Endothelial cell of umbilical vein (primary cell): ENCODE measurements around the gene RBPJL. TPM values are rescaled to one million over a fixed set of nuclear protein-coding genes. Genes with fewer than 3 reads are reported as not detected.

Experiments
- BruUV-seq: library from RNA; stranded (reverse); fragments of 400-500 nt; replicated peaks from 2 replicates; lab custom pipeline; 2021; lab: Mats Ljungman, UMichigan
- CTCF ChIA-PET: fragments of 300-600, 350-600 bp; sonication (Branson Sonifier 250); formaldehyde crosslinking; loops from one replicate; lab custom pipeline; 2021; ENCODE audit warnings: antibody characterized with exemption, inconsistent platforms; lab: Charles Lee
- POLR2A ChIA-PET: fragments of 300-600, 350-600 bp; sonication (Branson Sonifier 250); formaldehyde crosslinking; loops from one replicate; lab custom pipeline; 2021; ENCODE audit warnings: antibody characterized with exemption, inconsistent platforms; lab: Charles Lee
- DNase-seq: peaks from one replicate; pipeline ENCODE4 v3.0.0-alpha.2; 2011; ENCODE audit warnings: low read depth, low spot score
- FAIRE-seq: peaks from 2 replicates; lab custom pipeline; 2011; peaks lifted over from hg19 to GRCh38; lab: Jason Lieb, UNC
- H2AFZ ChIP-seq: 2 replicates; pipeline ENCODE4 v1.6.0; 2012; ENCODE audit warnings: low read depth, low read length, control low read depth, inconsistent platforms
- H3K27ac ChIP-seq: 2 replicates; pipeline ENCODE4 v1.5.1; 2011; ENCODE audit warnings: low read depth, mild to moderate bottlenecking, control low read depth, low read length, moderate library complexity; ENCODE audit not compliant: insufficient read depth
- H3K27me3 ChIP-seq, 2 experiments: 2 replicates each; pipeline versions ENCODE4 v1.6.0 to v1.6.1; 2011; ENCODE audit warnings: low read length in 2 of 2, mixed read lengths in 1 of 2; ENCODE audit not compliant: control insufficient read depth in 2 of 2, insufficient read depth in 2 of 2
- H3K36me3 ChIP-seq, 2 experiments: 2 replicates in 1 of 2; 3 replicates in 1 of 2; pipeline ENCODE4 v1.5.1; 2011; ENCODE audit warnings: low read length in 2 of 2, mild to moderate bottlenecking in 1 of 2, moderate library complexity in 1 of 2; ENCODE audit not compliant: control insufficient read depth in 2 of 2, insufficient read depth in 2 of 2; ENCODE audit errors: extremely low read depth in 1 of 2
- H3K4me1 ChIP-seq: 3 replicates; pipeline ENCODE4 v1.5.1; 2011; ENCODE audit warnings: mild to moderate bottlenecking, low read length; ENCODE audit not compliant: control insufficient read depth, insufficient read depth; ENCODE audit errors: extremely low read depth
- H3K4me2 ChIP-seq: 2 replicates; pipeline ENCODE4 v1.6.1; 2011; ENCODE audit warnings: low read length, control low read depth, mixed read lengths; ENCODE audit not compliant: insufficient read depth
- H3K4me3 ChIP-seq, 3 experiments: fragments of 200-600 bp in 1 of 3; sonication (generic), shearing (Covaris generic) in 1 of 3; replicated peaks in 1 of 3; 2 replicates each; pipeline ENCODE4 v1.5.1; 2011 to 2016; ENCODE audit warnings: control low read depth in 3 of 3, low read length in 3 of 3, mild to moderate bottlenecking in 2 of 3, inconsistent platforms in 1 of 3, low read depth in 1 of 3, moderate library complexity in 1 of 3; ENCODE audit not compliant: insufficient read depth in 1 of 3
- H3K79me2 ChIP-seq: 2 replicates; pipeline ENCODE4 v1.6.0; 2012; ENCODE audit warnings: low read length, inconsistent platforms; ENCODE audit not compliant: control insufficient read depth, insufficient read depth
- H3K9ac ChIP-seq: replicated peaks from 2 replicates; pipeline ENCODE3; 2011; ENCODE audit warnings: low read length, control low read depth; ENCODE audit not compliant: insufficient read depth; ENCODE audit errors: extremely low read depth
- H3K9me1 ChIP-seq: replicated peaks from 3 replicates; pipeline ENCODE4 v1.6.0; 2011; ENCODE audit warnings: mild to moderate bottlenecking, low read length; ENCODE audit not compliant: control insufficient read depth, insufficient read depth; ENCODE audit errors: extremely low read depth
- H3K9me3 ChIP-seq: replicated peaks from 2 replicates; pipeline ENCODE4 v1.5.1; 2012; ENCODE audit warnings: low read length, inconsistent platforms; ENCODE audit not compliant: control insufficient read depth, insufficient read depth
- H4K20me1 ChIP-seq: replicated peaks from 2 replicates; pipeline ENCODE3; 2011; ENCODE audit warnings: mild to moderate bottlenecking, low read length; ENCODE audit not compliant: control insufficient read depth, insufficient read depth; ENCODE audit errors: extremely low read depth
- EZH2 ChIP-seq: IDR thresholded peaks from 2 replicates; pipeline ENCODE4 v1.6.1; 2012; ENCODE audit warnings: borderline replicate concordance, low read depth, mild to moderate bottlenecking, moderate library complexity, low read length, inconsistent platforms; ENCODE audit not compliant: severe bottlenecking
- FOS ChIP-seq: IDR thresholded peaks from 2 replicates; pipeline ENCODE4 v1.6.1; 2011; ENCODE audit warnings: mild to moderate bottlenecking, low read length, moderate library complexity, borderline replicate concordance; ENCODE audit not compliant: insufficient read depth
- GATA2 ChIP-seq: IDR thresholded peaks from 2 replicates; pipeline ENCODE4 v1.7.0; 2011; ENCODE audit warnings: low read depth, mild to moderate bottlenecking, moderate library complexity, mixed read lengths, low read length; ENCODE audit not compliant: insufficient read length, insufficient read depth
- JUN ChIP-seq: IDR thresholded peaks from 2 replicates; pipeline ENCODE4 v1.6.1; 2011; ENCODE audit warnings: borderline replicate concordance, low read depth; ENCODE audit not compliant: insufficient read length, insufficient read depth
- MYC ChIP-seq: IDR thresholded peaks from one replicate; pipeline ENCODE4 v1.6.1; 2011; ENCODE audit warnings: mild to moderate bottlenecking, low read depth, low read length
- POLR2A ChIP-seq: IDR thresholded peaks from 2 replicates; pipeline ENCODE4 v1.6.1; 2012; ENCODE audit warnings: low read depth, mild to moderate bottlenecking, control low read depth, low read length
- POLR2AphosphoS5 ChIP-seq: IDR thresholded peaks from 2 replicates; pipeline ENCODE4 v1.6.1; 2012; ENCODE audit warnings: low read depth, mild to moderate bottlenecking, control low read depth, low read length, moderate library complexity; ENCODE audit not compliant: insufficient read depth
- dilution Hi-C: fragments of 300-500 bp; cut with MboI; formaldehyde crosslinking; loops from one replicate; pipeline ENCODE4 v1.15.0; 2019; ENCODE audit warnings: low sequenced_read_pairs; ENCODE audit not compliant: extremely low pct_ligation_motif_present
- intact Hi-C: fragments of 100-400 bp; cut with micrococcal nuclease; formaldehyde crosslinking; loops from one replicate; pipeline ENCODE4 v1.10.0; 2022
- polyA plus RNA-seq, 4 experiments: library from polyadenylated mRNA; depleted of rRNA in 3 of 4; stranded (reverse) in 3 of 4; unstranded in 1 of 4; fragments of >200 nt; gene quantifications; 2 replicates each; pipeline versions ENCODE4 v1.2.1 to v1.2.3, GENCODE V29; 2011 to 2012; ENCODE audit warnings: missing spikeins in 1 of 4
- total RNA-seq: library from RNA; stranded (reverse); gene quantifications from 2 replicates; pipeline ENCODE4 v1.2.3, GENCODE V29; 2021
- TF ChIP-seq, protein P1 (sequence below): IDR thresholded peaks from 2 replicates; pipeline ENCODE4 v1.6.1; 2011; ENCODE audit not compliant: insufficient read depth, insufficient read length
- TF ChIP-seq, protein P2 (sequence below), 2 donors: IDR thresholded peaks; 1 replicate in 1 of 2; 2 replicates in 1 of 2; pipeline ENCODE4 v1.5.1; 2011; ENCODE audit warnings: low read length in 2 of 2, mild to moderate bottlenecking in 2 of 2, moderate library complexity in 2 of 2, control low read depth in 1 of 2, inconsistent platforms in 1 of 2, low read depth in 1 of 2; ENCODE audit not compliant: insufficient read depth in 1 of 2; ENCODE audit errors: extremely low read depth in 1 of 2

Gene RBPJL
- total and polyA plus RNA-seq, 2 donors (not counting 3 experiments of a cell fraction or from before 2014, with no cell fraction given), result not detected

DNA sequence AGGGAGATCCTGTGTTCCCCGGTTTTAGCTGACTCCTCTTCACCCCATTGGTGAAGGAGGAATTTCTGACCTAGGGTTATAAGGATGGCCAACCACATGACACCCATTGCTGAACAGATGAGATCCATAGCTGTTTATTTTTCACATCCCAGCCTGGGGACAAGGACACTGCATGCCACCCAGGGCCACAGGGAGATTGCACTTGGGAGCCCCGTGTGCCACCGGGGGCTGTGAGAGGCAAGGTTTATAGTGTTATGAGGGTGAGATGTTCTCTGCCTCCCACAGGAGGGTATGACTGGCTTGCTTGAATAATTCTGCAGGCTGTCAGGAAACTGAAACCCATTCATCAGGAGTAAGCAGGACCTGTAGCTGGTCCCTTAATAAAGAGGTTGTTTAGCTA is 37.6 kb upstream of the RBPJL start:
- no peaks in the 10 kb centered on the region for H4K20me1 ChIP-seq
- H3K9ac ChIP-seq, result no peak overlapping the region
- FAIRE-seq (no peak), DNase-seq (no peak)
- H3K4me1 ChIP-seq, result no peaks in the 10 kb centered on the region
- CTCF ChIA-PET, result interaction anchor here (0.8 to 2.4 kb wide), 4 partner anchors 14 to 25 kb away, joined by 3 to 8 read pairs (median 3); no protein-coding TSS in a partner anchor
- BruUV-seq, result no TSS peak
- intact Hi-C loops, result no loop called here
- no peak for TF ChIP-seq POLR2AphosphoS5
- TF ChIP-seq GATA2, result no peak
- no peak for TF ChIP-seq JUN
- TF ChIP-seq POLR2A, result no peak
- no peak for TF ChIP-seq FOS
- TF ChIP-seq, protein P1, sequence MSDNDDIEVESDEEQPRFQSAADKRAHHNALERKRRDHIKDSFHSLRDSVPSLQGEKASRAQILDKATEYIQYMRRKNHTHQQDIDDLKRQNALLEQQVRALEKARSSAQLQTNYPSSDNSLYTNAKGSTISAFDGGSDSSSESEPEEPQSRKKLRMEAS, result no peak
- TF ChIP-seq, protein P2, sequence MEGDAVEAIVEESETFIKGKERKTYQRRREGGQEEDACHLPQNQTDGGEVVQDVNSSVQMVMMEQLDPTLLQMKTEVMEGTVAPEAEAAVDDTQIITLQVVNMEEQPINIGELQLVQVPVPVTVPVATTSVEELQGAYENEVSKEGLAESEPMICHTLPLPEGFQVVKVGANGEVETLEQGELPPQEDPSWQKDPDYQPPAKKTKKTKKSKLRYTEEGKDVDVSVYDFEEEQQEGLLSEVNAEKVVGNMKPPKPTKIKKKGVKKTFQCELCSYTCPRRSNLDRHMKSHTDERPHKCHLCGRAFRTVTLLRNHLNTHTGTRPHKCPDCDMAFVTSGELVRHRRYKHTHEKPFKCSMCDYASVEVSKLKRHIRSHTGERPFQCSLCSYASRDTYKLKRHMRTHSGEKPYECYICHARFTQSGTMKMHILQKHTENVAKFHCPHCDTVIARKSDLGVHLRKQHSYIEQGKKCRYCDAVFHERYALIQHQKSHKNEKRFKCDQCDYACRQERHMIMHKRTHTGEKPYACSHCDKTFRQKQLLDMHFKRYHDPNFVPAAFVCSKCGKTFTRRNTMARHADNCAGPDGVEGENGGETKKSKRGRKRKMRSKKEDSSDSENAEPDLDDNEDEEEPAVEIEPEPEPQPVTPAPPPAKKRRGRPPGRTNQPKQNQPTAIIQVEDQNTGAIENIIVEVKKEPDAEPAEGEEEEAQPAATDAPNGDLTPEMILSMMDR (IDR thresholded peaks at IDR 0.05; ENCODE audit: extremely low read depth in 1 of 2, insufficient read depth in 1 of 2, low read depth in 1 of 2, low read length in 2 of 2), result no peak
- TF ChIP-seq MYC, result no peak
- TF ChIP-seq EZH2, result no peak
- H3K27ac ChIP-seq, result no peak overlapping the region
- no peaks in the 10 kb centered on the region for H3K9me1 ChIP-seq
- peaks cover 6 to 29% of the 10 kb centered on the region in 2 experiments for H3K27me3 ChIP-seq
- H3K4me3 ChIP-seq, result no peak overlapping the region
- H2AFZ ChIP-seq, result no peak overlapping the region
- no peaks in the 10 kb centered on the region for H3K79me2 ChIP-seq
- H3K4me2 ChIP-seq, result no peak overlapping the region
- POLR2A ChIA-PET, result no interaction called here
- dilution Hi-C loops, result no loop called here
- H3K9me3 ChIP-seq, result no peaks in the 10 kb centered on the region
- no peaks in the 10 kb centered on the region for H3K36me3 ChIP-seq
